Retinal pigment epithelial cell (primary cell): ENCODE measurements around the gene AMBP.

Experiments
- DNase-seq: peaks from one replicate; pipeline ENCODE4 v3.0.0-alpha.2; 2010; ENCODE audit warnings: low read depth
- H3K4me3 ChIP-seq: 2 replicates; pipeline ENCODE4 v1.5.1; 2011; ENCODE audit warnings: mild to moderate bottlenecking, low read length, control low read depth, moderate library complexity
- CTCF ChIP-seq: conservative IDR thresholded peaks from 2 replicates; pipeline ENCODE4 v1.5.1; 2011; ENCODE audit warnings: low read depth, low read length, control low read depth, inconsistent platforms

The AMBP gene

DNA sequence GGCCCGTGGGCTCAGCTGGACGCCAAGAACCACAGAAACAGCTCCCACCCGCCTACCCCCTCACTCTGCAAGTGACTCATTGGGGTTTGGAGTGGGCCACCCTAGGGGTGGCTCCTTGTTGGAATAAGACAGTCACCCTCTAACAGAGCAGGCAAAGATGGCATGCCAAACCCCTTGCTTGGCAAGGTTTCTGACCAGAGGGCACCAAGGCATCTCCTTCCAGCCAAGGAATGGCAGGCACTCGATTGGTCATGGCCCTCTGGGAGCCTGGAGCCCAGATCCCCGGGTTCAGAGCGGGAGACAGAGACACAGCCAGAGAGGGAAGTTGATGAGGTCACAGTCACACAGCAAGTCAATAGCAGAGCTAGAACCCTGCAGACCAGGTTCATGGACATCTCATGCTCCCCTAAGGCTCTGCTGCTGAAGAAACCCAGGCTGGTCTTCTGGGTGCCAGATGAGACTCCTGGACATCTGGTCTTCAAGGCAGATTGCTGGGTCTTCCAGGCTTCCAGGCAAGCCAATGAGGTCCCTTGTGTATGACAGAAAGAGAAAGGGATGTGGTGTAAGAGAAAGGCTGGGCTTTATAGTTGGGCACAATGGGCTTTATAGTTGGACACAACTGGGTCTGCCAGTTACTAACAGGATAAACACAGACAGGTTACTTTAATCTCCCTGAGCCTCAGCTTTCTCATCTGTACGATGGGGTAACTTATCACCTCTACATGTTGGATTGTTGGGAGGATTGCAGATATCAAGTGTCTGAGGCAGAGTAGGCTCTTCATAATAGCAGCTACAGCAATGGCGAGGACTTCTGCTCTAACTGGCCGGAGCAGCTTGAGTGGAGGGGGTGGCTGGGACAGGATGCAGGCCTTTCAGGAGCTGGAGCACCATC lies 44.3 kb upstream of the AMBP start:
- no peak for DNase-seq
- H3K4me3 ChIP-seq, result no peak overlapping the region
- TF ChIP-seq CTCF, result no peak

GRCh38 chr9:114121227-114122135 lies 43.4 kb upstream of the AMBP start:
- no peak overlapping the region for H3K4me3 ChIP-seq
- DNase-seq, result no peak
- TF ChIP-seq CTCF, result no peak

DNA sequence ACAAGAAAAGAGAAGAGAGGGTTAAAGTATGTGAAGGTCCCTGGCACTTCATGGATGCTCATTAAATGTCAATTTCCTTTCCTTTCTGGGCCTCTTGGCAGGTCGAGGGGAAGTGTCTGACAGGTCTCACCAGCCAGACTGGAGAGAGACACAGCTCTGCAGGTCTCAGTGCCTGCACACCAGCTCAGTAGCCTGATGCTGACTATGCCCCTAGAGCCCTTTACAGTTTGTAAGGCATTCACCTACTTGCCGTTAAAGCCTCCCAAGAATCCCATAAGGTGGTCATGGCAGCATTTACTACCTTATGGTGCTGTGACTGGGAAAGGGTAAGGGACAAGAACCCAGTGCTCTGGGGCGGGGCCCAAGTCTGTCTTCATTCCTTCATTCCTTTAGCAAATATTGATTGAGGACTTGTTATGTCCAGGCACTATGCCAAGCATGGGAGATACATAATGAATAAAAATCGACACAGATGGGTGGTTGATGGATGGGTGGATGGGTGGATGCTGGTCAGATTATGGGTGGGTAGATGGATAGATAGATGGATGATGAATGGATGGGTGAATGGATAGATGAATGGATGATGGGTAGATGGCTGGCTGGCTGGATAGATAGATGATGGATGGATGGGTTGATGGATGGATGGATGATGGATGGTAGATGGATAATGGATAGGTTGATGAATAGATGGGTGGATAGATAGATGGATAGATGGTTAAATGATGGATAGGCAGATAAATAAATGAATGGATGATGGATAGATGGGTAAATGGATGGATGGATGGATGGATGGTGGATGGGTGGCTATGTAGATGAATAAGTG lies 42.3 kb upstream of the AMBP start:
- no peak overlapping the region for H3K4me3 ChIP-seq
- TF ChIP-seq CTCF, result no peak
- DNase-seq, result no peak

DNA sequence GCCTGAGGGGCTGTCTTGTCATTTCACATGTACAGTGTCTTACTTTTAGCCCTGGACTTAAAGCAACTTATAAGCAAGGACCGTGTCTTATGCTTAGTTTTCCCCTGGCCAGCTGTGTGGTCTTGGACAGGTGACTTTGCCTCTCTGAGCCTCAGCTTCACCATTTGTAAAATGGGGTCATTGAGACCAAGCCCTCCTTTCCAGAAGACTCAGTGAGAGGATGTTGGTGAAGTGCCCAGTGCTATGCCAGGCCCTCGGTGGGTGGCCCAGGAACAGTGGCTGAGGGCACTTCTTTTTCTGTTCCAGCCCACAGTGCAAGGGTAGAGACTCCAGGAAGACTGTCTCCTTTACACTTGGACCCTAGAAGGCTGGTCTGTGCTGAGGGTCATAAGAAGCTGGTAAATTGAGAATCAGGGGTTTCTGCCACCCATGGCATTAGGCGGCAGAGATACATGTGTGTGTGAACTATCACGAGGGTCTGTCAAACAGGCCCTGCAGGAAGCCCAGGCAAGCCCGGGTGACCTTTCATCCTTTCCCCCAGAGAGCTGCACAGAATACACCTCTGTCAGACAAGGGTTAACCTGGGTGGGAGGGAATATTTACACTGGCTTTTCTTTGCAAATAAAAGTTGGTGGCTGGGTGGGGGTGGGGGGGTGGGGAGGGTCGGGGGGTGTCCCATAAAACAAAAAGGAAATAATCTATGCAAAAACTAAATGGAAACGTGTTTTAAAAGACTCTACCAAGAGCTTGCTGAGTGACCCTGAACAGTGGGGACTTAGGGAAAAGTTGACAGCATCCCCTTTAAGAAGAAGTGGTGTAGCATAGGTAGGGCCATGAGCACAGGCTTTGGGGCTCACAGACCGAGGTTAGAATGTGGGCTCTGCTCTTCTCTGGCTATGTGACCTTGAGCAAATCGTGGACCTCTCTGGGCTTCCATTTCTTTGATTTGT lies 41.4 kb upstream of the AMBP start:
- no peak for TF ChIP-seq CTCF
- no peak for DNase-seq
- H3K4me3 ChIP-seq, result no peak overlapping the region

GRCh38 chr9:114117996-114118830 lies 40.1 kb upstream of the AMBP start:
- H3K4me3 ChIP-seq, result no peak overlapping the region
- TF ChIP-seq CTCF, result no peak
- DNase-seq, result no peak
